Calu3 (cell line): ENCODE measurements around the gene UQCC2. TPM values are rescaled to one million over a fixed set of nuclear protein-coding genes. Genes with fewer than 3 reads are reported as not detected.

Experiments used
- BruUV-seq: library from RNA; stranded (reverse); fragments of 400-500 nt; replicated peaks from 2 replicates; lab custom pipeline; 2021; lab: Mats Ljungman, UMichigan
- CTCF ChIA-PET: fragments of 300-600 bp; sonication (Branson Sonifier 250); formaldehyde crosslinking; loops from one replicate; lab custom pipeline; 2022; ENCODE audit warnings: antibody characterized with exemption; lab: Charles Lee
- DNase-seq: peaks from one replicate; pipeline ENCODE4 v3.0.0; 2022
- H3K27ac Mint-ChIP-seq: one replicate; pipeline ENCODE4 v1.8.0; 2022; ENCODE audit warnings: mixed read lengths; ENCODE audit not compliant: unreplicated experiment
- H3K27me3 Mint-ChIP-seq: one replicate; pipeline ENCODE4 v1.8.0; 2022; ENCODE audit warnings: mixed read lengths; ENCODE audit not compliant: unreplicated experiment
- H3K36me3 Mint-ChIP-seq: one replicate; pipeline ENCODE4 v1.8.0; 2022; ENCODE audit warnings: mild to moderate bottlenecking, moderate library complexity, mixed read lengths; ENCODE audit not compliant: insufficient read depth, unreplicated experiment
- H3K4me1 Mint-ChIP-seq: one replicate; pipeline ENCODE4 v1.8.0; 2022; ENCODE audit warnings: mild to moderate bottlenecking, low read depth, mixed read lengths; ENCODE audit not compliant: unreplicated experiment
- H3K4me3 Mint-ChIP-seq: one replicate; pipeline ENCODE4 v1.8.0; 2022; ENCODE audit warnings: mild to moderate bottlenecking, low read depth, moderate library complexity, mixed read lengths; ENCODE audit not compliant: unreplicated experiment
- H3K9me3 Mint-ChIP-seq: one replicate; pipeline ENCODE4 v1.8.0; 2022; ENCODE audit warnings: low read depth, mixed read lengths; ENCODE audit not compliant: unreplicated experiment
- CTCF ChIP-seq: fragments of 200-600 bp; IDR thresholded peaks from one replicate; pipeline ENCODE4 v1.8.0; 2022; ENCODE audit warnings: antibody characterized with exemption; ENCODE audit not compliant: unreplicated experiment
- intact Hi-C: fragments of 100-400 bp; cut with micrococcal nuclease; formaldehyde crosslinking; loops from one replicate; pipeline ENCODE4 v1.10.0; 2022; ENCODE audit not compliant: unreplicated experiment
- total RNA-seq: library from RNA; stranded (reverse); gene quantifications from 2 replicates; pipeline ENCODE4 v1.2.3, GENCODE V29; 2022

The UQCC2 gene
- total RNA-seq, 1 experiment from 2014 or later, result 142 TPM

GRCh38 chr6:33722103-33722623 is 10.7 kb upstream of the UQCC2 start:
- DNase-seq, result no peak
- Mint-ChIP-seq H3K4me3 (no peak overlapping the region), H3K36me3 (no peaks in the 10 kb centered on the region), H3K4me1 (peaks cover 20% of the 10 kb centered on the region), H3K9me3 (no peaks in the 10 kb centered on the region), H3K27ac (no peak overlapping the region), H3K27me3 (peaks cover 26% of the 10 kb centered on the region)
- BruUV-seq, result no TSS peak
- no peak for TF ChIP-seq CTCF
- intact Hi-C loops, result no loop called here
- CTCF ChIA-PET, result interaction anchor here (1.2 kb wide), 1 partner anchor 10 kb away, joined by 4 read pairs; no protein-coding TSS in a partner anchor

- no TSS peak for BruUV-seq
- peaks cover 26% of the 10 kb centered on the region for H3K27me3 Mint-ChIP-seq
- CTCF ChIA-PET, result interaction anchor here (1.2 kb wide), 1 partner anchor 10 kb away, joined by 4 read pairs; no protein-coding TSS in a partner anchor
- H3K4me1 Mint-ChIP-seq, result peaks cover 27% of the 10 kb centered on the region
- no peak overlapping the region for H3K27ac Mint-ChIP-seq
- no peak for DNase-seq
- H3K9me3 Mint-ChIP-seq, result no peaks in the 10 kb centered on the region
- no peak overlapping the region for H3K4me3 Mint-ChIP-seq
- TF ChIP-seq CTCF, result no peak
- intact Hi-C loops, result no loop called here
- peaks cover 5% of the 10 kb centered on the region for H3K36me3 Mint-ChIP-seq
These were observed 10.0 kb upstream of the UQCC2 start for GRCh38 chr6:33721508-33721907.

- TF ChIP-seq CTCF, result no peak
These were observed 9.5 kb upstream of the UQCC2 start for GRCh38 chr6:33720998-33721397.

GRCh38 chr6:33719326-33719987 is 8.0 kb upstream of the UQCC2 start:
- no peak for TF ChIP-seq CTCF
- H3K4me3 Mint-ChIP-seq, result no peak overlapping the region
- CTCF ChIA-PET, result interaction anchor here (0.9 kb wide), 1 partner anchor 25 kb away, joined by 3 read pairs; no protein-coding TSS in a partner anchor
- peaks cover 7% of the 10 kb centered on the region for H3K36me3 Mint-ChIP-seq
- intact Hi-C loops, result loop anchor here (5.0 to 10.0 kb wide), 2 partner anchors 425 to 518 kb away; partner anchors contain the start of genes GRM4 and HMGA1
- no peak for DNase-seq
- BruUV-seq, result no TSS peak
- H3K4me1 Mint-ChIP-seq, result peaks cover 47% of the 10 kb centered on the region
- no peak overlapping the region for H3K27ac Mint-ChIP-seq
- peaks cover 25% of the 10 kb centered on the region for H3K27me3 Mint-ChIP-seq
- H3K9me3 Mint-ChIP-seq, result no peaks in the 10 kb centered on the region

More at GRCh38 chr6:33720998-33721397, 9.5 kb upstream of the UQCC2 start:
- Mint-ChIP-seq H3K4me3 (no peak overlapping the region), H3K27ac (no peak overlapping the region), H3K4me1 (peaks cover 32% of the 10 kb centered on the region), H3K27me3 (peaks cover 26% of the 10 kb centered on the region), H3K9me3 (no peaks in the 10 kb centered on the region), H3K36me3 (peaks cover 7% of the 10 kb centered on the region)
- DNase-seq, result no peak
- intact Hi-C loops, result no loop called here
- CTCF ChIA-PET, result interaction anchor here (1.2 kb wide), 1 partner anchor 11 kb away, joined by 3 read pairs; no protein-coding TSS in a partner anchor
- no TSS peak for BruUV-seq
